GM12891 (cell line): ENCODE data around the gene PPM1F.

Experiments
- PAX5 ChIP-seq: IDR thresholded peaks from 2 replicates; pipeline ENCODE4 v1.6.1; 2011; ENCODE audit warnings: low read length, moderate library complexity, mild to moderate bottlenecking; ENCODE audit not compliant: insufficient read depth, severe bottlenecking
- POLR2A ChIP-seq: IDR thresholded peaks from 2 replicates; pipeline ENCODE4 v1.6.1; 2011; ENCODE audit warnings: low read depth, low read length, control low read depth
- POLR2AphosphoS5 ChIP-seq: IDR thresholded peaks from 2 replicates; pipeline ENCODE4 v1.6.1; 2011; ENCODE audit warnings: low read depth, low read length, control low read depth
- POU2F2 ChIP-seq: IDR thresholded peaks from 2 replicates; pipeline ENCODE4 v1.6.1; 2011; ENCODE audit warnings: low read depth, mild to moderate bottlenecking, control low read depth, low read length, moderate library complexity
- SPI1 ChIP-seq: IDR thresholded peaks from 2 replicates; pipeline ENCODE4 v1.6.1; 2011; ENCODE audit warnings: low read depth, low read length, control low read depth
- TAF1 ChIP-seq: IDR thresholded peaks from 2 replicates; pipeline ENCODE4 v1.6.1; 2011; ENCODE audit warnings: low read depth, low read length, control low read depth

DNA sequence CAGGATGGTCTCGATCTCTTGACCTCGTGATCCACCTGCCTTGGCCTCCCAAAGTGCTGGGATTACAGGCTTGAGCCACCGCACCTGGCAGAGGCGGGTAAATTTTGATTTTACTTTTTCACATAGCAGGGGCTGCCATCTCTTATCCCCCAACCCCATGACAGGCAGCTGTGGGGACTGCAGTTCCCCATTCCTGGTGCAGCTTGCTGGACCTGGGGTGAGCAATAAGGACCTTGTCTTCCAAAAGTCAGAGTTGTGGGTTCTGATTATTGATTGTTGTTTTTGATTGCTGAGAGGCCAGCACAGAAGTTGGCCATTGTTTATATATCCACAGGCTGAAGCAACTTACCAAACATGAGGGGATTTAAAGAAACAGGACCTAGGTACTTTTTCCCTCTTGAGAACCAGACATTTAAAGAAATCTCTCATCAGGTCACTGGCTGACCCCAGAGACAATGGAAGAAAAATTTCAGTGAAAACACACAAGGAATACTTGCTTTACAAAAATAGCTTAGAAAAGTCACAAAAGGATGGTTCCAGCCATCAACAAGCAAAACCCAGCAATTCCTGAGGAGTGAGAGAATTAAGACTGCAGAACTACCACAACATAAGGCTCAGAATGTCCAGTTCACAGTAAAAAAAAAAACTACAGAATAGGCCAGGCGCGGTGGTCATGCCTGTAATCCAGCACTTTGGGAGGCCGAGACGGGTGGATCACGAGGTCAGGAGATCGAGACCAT, 63.2 kb downstream of the PPM1F start:
- TF ChIP-seq POLR2A, result no peak
- no peak for TF ChIP-seq POLR2AphosphoS5
- no peak for TF ChIP-seq TAF1
- no peak for TF ChIP-seq PAX5
- TF ChIP-seq SPI1, result no peak
- no peak for TF ChIP-seq POU2F2
